Measurements from ENCODE around the gene CHMP4B.

Gene CHMP4B

GRCh38 chr20:33784225-33784624, 26.9 kb upstream of the CHMP4B start:
- no peak for TF ChIP-seq SIN3A (IDR thresholded peaks at IDR 0.05; ENCODE audit: borderline replicate concordance, insufficient read depth, low read length)
- TF ChIP-seq REST (IDR thresholded peaks at IDR 0.05; ENCODE audit: insufficient read depth in 1 of 2, low read depth in 2 of 2, low read length in 2 of 2), result no peak
- TF ChIP-seq FOXP2 (optimal IDR thresholded peaks at IDR 0.05; ENCODE audit: borderline replicate concordance, extremely low read depth, extremely low read length, insufficient read depth), result no peak
- no peak for TF ChIP-seq TAF1 (IDR thresholded peaks at IDR 0.05; ENCODE audit: borderline replicate concordance, insufficient read depth, low read length)
- no peak for TF ChIP-seq POLR2AphosphoS5 (IDR thresholded peaks at IDR 0.05; ENCODE audit: low read depth, low read length)

- no peak for TF ChIP-seq FOXP2 (optimal IDR thresholded peaks at IDR 0.05; ENCODE audit: borderline replicate concordance, extremely low read depth, extremely low read length, insufficient read depth)
- no peak for TF ChIP-seq TAF1 (IDR thresholded peaks at IDR 0.05; ENCODE audit: borderline replicate concordance, insufficient read depth, low read length)
- TF ChIP-seq SIN3A (IDR thresholded peaks at IDR 0.05; ENCODE audit: borderline replicate concordance, insufficient read depth, low read length), result no peak
- no peak for TF ChIP-seq POLR2AphosphoS5 (IDR thresholded peaks at IDR 0.05; ENCODE audit: low read depth, low read length)
- no peak for TF ChIP-seq REST (IDR thresholded peaks at IDR 0.05; ENCODE audit: insufficient read depth in 1 of 2, low read depth in 2 of 2, low read length in 2 of 2)
Measured at GRCh38 chr20:33785503-33785902, 25.6 kb upstream of the CHMP4B start.

- TF ChIP-seq SIN3A (IDR thresholded peaks at IDR 0.05; ENCODE audit: borderline replicate concordance, insufficient read depth, low read length) (no peak), REST (IDR thresholded peaks at IDR 0.05; ENCODE audit: insufficient read depth in 1 of 2, low read depth in 2 of 2, low read length in 2 of 2) (no peak), FOXP2 (optimal IDR thresholded peaks at IDR 0.05; ENCODE audit: borderline replicate concordance, extremely low read depth, extremely low read length, insufficient read depth) (no peak), TAF1 (IDR thresholded peaks at IDR 0.05; ENCODE audit: borderline replicate concordance, insufficient read depth, low read length) (no peak), POLR2AphosphoS5 (IDR thresholded peaks at IDR 0.05; ENCODE audit: low read depth, low read length) (no peak)
Measured at GRCh38 chr20:33787253-33787891, 23.8 kb upstream of the CHMP4B start.

- TF ChIP-seq REST (IDR thresholded peaks at IDR 0.05; ENCODE audit: insufficient read depth in 1 of 2, low read depth in 2 of 2, low read length in 2 of 2) (no peak), POLR2AphosphoS5 (IDR thresholded peaks at IDR 0.05; ENCODE audit: low read depth, low read length) (no peak), SIN3A (IDR thresholded peaks at IDR 0.05; ENCODE audit: borderline replicate concordance, insufficient read depth, low read length) (no peak), FOXP2 (optimal IDR thresholded peaks at IDR 0.05; ENCODE audit: borderline replicate concordance, extremely low read depth, extremely low read length, insufficient read depth) (no peak), TAF1 (IDR thresholded peaks at IDR 0.05; ENCODE audit: borderline replicate concordance, insufficient read depth, low read length) (no peak)
Measured at GRCh38 chr20:33788351-33789049, 22.6 kb upstream of the CHMP4B start.
